Inflammatory macrophage (primary cell): Measurements from ENCODE around the gene KIAA0586.

ENCODE experiments used
- DNase-seq, 2 donors: peaks; one replicate each; pipeline ENCODE4 v3.0.0-alpha.2; 2020 to 2022

KIAA0586 gene

DNA sequence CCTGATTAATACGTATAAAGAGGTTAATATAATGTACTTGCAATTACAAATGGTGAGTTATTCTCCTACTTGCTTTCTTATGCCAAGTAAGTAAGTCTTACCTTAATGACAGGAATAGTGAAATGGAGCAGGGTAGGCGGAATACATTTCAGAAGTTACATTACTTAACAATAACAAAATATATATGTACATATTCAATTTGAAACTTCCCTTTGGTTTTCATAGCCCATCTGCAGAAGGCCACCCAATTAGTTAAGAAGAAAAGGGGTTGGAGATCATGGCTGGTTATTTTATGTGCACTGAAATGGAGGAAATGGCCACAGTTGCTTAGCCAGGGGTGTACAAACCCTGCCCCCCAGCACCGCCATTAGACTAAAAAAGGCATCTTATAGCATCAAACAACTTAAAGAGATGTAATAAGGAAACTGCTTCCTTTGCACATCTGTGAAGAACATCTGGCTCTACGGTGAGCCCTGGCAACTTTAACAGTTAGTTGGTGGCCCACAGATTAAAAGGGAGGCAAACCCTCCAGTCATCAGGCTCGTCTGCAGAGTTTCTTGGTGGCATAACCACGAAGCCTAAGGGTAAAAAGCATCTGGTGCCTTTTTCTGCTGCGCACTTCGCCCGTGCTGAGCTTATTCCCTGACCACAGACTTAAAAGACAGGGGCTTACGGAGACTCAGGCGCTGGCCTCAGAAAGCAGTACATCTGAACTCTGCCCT, 171.4 kb downstream of the KIAA0586 start:
- no peak for DNase-seq

DNA sequence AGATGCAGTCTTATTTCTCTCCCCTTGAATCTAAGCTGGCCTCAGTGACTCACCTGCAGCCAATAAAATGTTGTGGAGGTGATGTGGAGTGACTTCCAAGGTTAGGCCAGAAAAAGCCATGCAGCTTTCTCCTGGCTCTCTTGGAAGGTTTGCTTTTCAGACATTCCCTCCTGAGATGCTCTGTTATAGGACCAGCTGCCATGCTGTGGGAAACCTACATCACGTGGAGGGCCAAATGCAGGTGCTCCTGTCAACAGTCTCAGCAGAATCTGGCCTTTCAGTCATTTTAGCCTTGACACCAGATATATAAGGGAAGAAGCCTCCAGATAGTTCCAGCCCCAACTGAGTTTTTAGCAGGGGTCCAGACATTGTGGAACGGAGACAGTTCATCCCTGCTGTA, 172.2 kb downstream of the KIAA0586 start:
- DNase-seq, result no peak
